Right atrium auricular region (tissue), 2 donors: ENCODE data around the gene CPSF3. TPM values are rescaled to one million over a fixed set of nuclear protein-coding genes. Genes with fewer than 3 reads are reported as not detected.

Source experiments
- DNase-seq: peaks from one replicate; pipeline ENCODE4 v3.0.0-alpha.2; 2019; ENCODE audit warnings: low spot score
- H3K27ac ChIP-seq, 2 donors: fragments of 200-600 bp; sonication (generic); 1 replicate in 1 of 2; 2 replicates in 1 of 2; pipeline ENCODE4 v1.5.1; 2016 to 2019
- H3K27me3 ChIP-seq, 2 donors: fragments of 200-600 bp; sonication (generic); one replicate each; pipeline versions ENCODE4 v1.5.1 to v1.6.0; 2017 to 2019
- H3K36me3 ChIP-seq: fragments of 200-600 bp; sonication (generic); one replicate; pipeline ENCODE4 v1.5.1; 2016
- H3K4me1 ChIP-seq, 2 donors: fragments of 200-600 bp; sonication (generic); one replicate each; pipeline versions ENCODE4 v1.5.1 to v1.6.0; 2017 to 2019
- H3K4me3 ChIP-seq, 2 donors: fragments of 200-600 bp; sonication (generic); 1 replicate in 1 of 2; 2 replicates in 1 of 2; pipeline ENCODE4 v1.5.1; 2017 to 2019; ENCODE audit warnings: mild to moderate bottlenecking in 1 of 2, moderate library complexity in 1 of 2
- H3K9me3 ChIP-seq, 2 donors: fragments of 200-600 bp; sonication (generic); one replicate each; pipeline ENCODE4 v1.5.1; 2019
- CTCF ChIP-seq, 2 donors: fragments of 200-600 bp; sonication (generic); IDR thresholded peaks; one replicate each; pipeline ENCODE4 v1.5.1; 2019; ENCODE audit warnings: antibody characterized with exemption in 2 of 2
- total RNA-seq, 2 donors: library from RNA; depleted of rRNA; stranded (reverse); fragments of >200 nt; gene quantifications; one replicate each; pipeline ENCODE4 v1.1.0, GENCODE V29; 2016

CPSF3 gene
- total RNA-seq, 2 donors from 2014 or later: 13.7 to 13.9 TPM

- Histone ChIP-seq H3K27ac (no peak overlapping the region), H3K9me3 (no peaks in the 10 kb centered on the region), H3K4me3 (no peak overlapping the region), H3K27me3 (no peaks in the 10 kb centered on the region), H3K36me3 (peaks cover 86% of the 10 kb centered on the region), H3K4me1 (no peaks in the 10 kb centered on the region)
- DNase-seq: no peak
- TF ChIP-seq CTCF (IDR thresholded peaks at IDR 0.05): no peak
Observed at GRCh38 chr2:9483107-9483506, 59.7 kb downstream of the CPSF3 start.

- Histone ChIP-seq H3K4me3 (no peak overlapping the region), H3K9me3 (no peaks in the 10 kb centered on the region), H3K4me1 (no peaks in the 10 kb centered on the region), H3K27ac (no peak overlapping the region), H3K36me3 (peaks cover 100% of the 10 kb centered on the region), H3K27me3 (no peaks in the 10 kb centered on the region)
- DNase-seq: no peak
- no peak for TF ChIP-seq CTCF (IDR thresholded peaks at IDR 0.05)
Observed at GRCh38 chr2:9484533-9484932, 61.1 kb downstream of the CPSF3 start.

GRCh38 chr2:9488583-9489547 lies 65.4 kb downstream of the CPSF3 start:
- H3K36me3 ChIP-seq: peaks cover 100% of the 10 kb centered on the region
- no peak overlapping the region for H3K4me3 ChIP-seq
- no peak overlapping the region for H3K27ac ChIP-seq
- DNase-seq: no peak
- no peaks in the 10 kb centered on the region for H3K4me1 ChIP-seq
- TF ChIP-seq CTCF (IDR thresholded peaks at IDR 0.05): no peak
- H3K9me3 ChIP-seq: no peaks in the 10 kb centered on the region
- H3K27me3 ChIP-seq: no peaks in the 10 kb centered on the region

GRCh38 chr2:9490789-9491188 lies 67.3 kb downstream of the CPSF3 start:
- H3K36me3 ChIP-seq: peaks cover 98% of the 10 kb centered on the region
- no peak overlapping the region for H3K27ac ChIP-seq
- no peak for DNase-seq

GRCh38 chr2:9492927-9493326 lies 69.5 kb downstream of the CPSF3 start:
- no peak overlapping the region for H3K4me3 ChIP-seq
- no peaks in the 10 kb centered on the region for H3K27me3 ChIP-seq
- H3K9me3 ChIP-seq: no peaks in the 10 kb centered on the region
- H3K4me1 ChIP-seq: no peaks in the 10 kb centered on the region
- no peak overlapping the region for H3K27ac ChIP-seq
- TF ChIP-seq CTCF (IDR thresholded peaks at IDR 0.05): no peak
- no peak for DNase-seq
- peaks cover 98% of the 10 kb centered on the region for H3K36me3 ChIP-seq

More at GRCh38 chr2:9490789-9491188, 67.3 kb downstream of the CPSF3 start:
- Histone ChIP-seq H3K27me3 (no peaks in the 10 kb centered on the region), H3K4me3 (no peak overlapping the region), H3K9me3 (no peaks in the 10 kb centered on the region), H3K4me1 (no peaks in the 10 kb centered on the region)
- TF ChIP-seq CTCF (IDR thresholded peaks at IDR 0.05): no peak
